Measurements from ENCODE around the gene PC. TPM values are rescaled to one million over a fixed set of nuclear protein-coding genes. Genes with fewer than 3 reads are reported as not detected.

Gene PC
- total and polyA plus RNA-seq, 2 donors (not counting 3 experiments of a cell fraction or from before 2014, with no cell fraction given) = 5.5 to 17.5 TPM

DNA sequence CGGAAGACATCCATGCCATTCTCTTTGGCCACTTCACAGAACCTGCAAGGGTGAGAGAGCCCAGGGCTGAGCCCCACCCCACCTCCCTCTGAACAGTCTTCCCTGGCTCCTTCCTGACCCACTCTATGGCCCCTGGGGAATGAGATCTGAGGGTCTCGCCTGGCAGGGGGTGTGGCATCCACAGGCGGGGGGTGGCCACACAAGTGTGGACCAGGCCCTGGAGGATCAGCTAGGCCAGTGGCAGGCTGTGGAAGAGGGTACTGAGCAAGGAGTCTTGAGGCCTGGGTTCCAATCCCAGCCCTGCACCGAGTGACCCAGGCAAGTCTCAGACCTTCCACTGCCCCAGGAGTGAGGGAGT lies 107.0 kb downstream of the PC start:
- Histone ChIP-seq H3K4me1 (ENCODE audit: control insufficient read depth, extremely low read depth, insufficient read depth, low read length) (peaks cover 13% of the 10 kb centered on the region), H3K27ac (ENCODE audit: insufficient read depth, low read depth, low read length) (no peak overlapping the region), H3K9me3 (replicated peaks; ENCODE audit: control insufficient read depth, insufficient read depth, low read length) (no peaks in the 10 kb centered on the region), H3K79me2 (ENCODE audit: control insufficient read depth, insufficient read depth, low read length) (no peaks in the 10 kb centered on the region), H3K27me3 (ENCODE audit: control insufficient read depth in 2 of 2, insufficient read depth in 2 of 2, low read length in 2 of 2) (no peaks in the 10 kb centered on the region), H3K9me1 (replicated peaks; ENCODE audit: control insufficient read depth, extremely low read depth, insufficient read depth, low read length) (no peaks in the 10 kb centered on the region), H3K4me2 (ENCODE audit: insufficient read depth, low read length) (no peak overlapping the region), H4K20me1 (replicated peaks; ENCODE audit: control insufficient read depth, extremely low read depth, insufficient read depth, low read length) (no peaks in the 10 kb centered on the region), H3K9ac (replicated peaks; ENCODE audit: extremely low read depth, insufficient read depth, low read length) (no peak overlapping the region), H3K36me3 (ENCODE audit: control insufficient read depth in 2 of 2, extremely low read depth in 1 of 2, insufficient read depth in 2 of 2, low read length in 2 of 2) (peaks cover 0 to 7% of the 10 kb centered on the region in 2 experiments), H3K4me3 (replicated peaks in 1 of 3; ENCODE audit: insufficient read depth in 1 of 3, low read depth in 1 of 3, low read length in 3 of 3) (no peak overlapping the region), H2AFZ (ENCODE audit: low read depth, low read length) (no peak overlapping the region)
- no peak for TF ChIP-seq POLR2AphosphoS5 (IDR thresholded peaks at IDR 0.05; ENCODE audit: insufficient read depth, low read depth, low read length)
- no peak for TF ChIP-seq POLR2A (IDR thresholded peaks at IDR 0.05; ENCODE audit: low read depth, low read length)
- TF ChIP-seq FOS (IDR thresholded peaks at IDR 0.05; ENCODE audit: borderline replicate concordance, insufficient read depth, low read length) = no peak
- no peak for TF ChIP-seq MYC (IDR thresholded peaks at IDR 0.05; ENCODE audit: low read depth, low read length)
- TF ChIP-seq, protein P1, sequence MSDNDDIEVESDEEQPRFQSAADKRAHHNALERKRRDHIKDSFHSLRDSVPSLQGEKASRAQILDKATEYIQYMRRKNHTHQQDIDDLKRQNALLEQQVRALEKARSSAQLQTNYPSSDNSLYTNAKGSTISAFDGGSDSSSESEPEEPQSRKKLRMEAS (IDR thresholded peaks at IDR 0.05; ENCODE audit: insufficient read depth, insufficient read length) = no peak
- no peak for TF ChIP-seq EZH2 (IDR thresholded peaks at IDR 0.05; ENCODE audit: borderline replicate concordance, low read depth, low read length, severe bottlenecking)
- no peak for TF ChIP-seq GATA2 (IDR thresholded peaks at IDR 0.05; ENCODE audit: insufficient read depth, insufficient read length, low read depth, low read length)
- no peak for TF ChIP-seq JUN (IDR thresholded peaks at IDR 0.05; ENCODE audit: borderline replicate concordance, insufficient read depth, insufficient read length, low read depth)
- TF ChIP-seq, protein P2, sequence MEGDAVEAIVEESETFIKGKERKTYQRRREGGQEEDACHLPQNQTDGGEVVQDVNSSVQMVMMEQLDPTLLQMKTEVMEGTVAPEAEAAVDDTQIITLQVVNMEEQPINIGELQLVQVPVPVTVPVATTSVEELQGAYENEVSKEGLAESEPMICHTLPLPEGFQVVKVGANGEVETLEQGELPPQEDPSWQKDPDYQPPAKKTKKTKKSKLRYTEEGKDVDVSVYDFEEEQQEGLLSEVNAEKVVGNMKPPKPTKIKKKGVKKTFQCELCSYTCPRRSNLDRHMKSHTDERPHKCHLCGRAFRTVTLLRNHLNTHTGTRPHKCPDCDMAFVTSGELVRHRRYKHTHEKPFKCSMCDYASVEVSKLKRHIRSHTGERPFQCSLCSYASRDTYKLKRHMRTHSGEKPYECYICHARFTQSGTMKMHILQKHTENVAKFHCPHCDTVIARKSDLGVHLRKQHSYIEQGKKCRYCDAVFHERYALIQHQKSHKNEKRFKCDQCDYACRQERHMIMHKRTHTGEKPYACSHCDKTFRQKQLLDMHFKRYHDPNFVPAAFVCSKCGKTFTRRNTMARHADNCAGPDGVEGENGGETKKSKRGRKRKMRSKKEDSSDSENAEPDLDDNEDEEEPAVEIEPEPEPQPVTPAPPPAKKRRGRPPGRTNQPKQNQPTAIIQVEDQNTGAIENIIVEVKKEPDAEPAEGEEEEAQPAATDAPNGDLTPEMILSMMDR (IDR thresholded peaks at IDR 0.05; ENCODE audit: extremely low read depth in 1 of 2, insufficient read depth in 1 of 2, low read depth in 1 of 2, low read length in 2 of 2) = no peak
- intact Hi-C loops (cut with micrococcal nuclease) (no loop called here), dilution Hi-C loops (cut with MboI; ENCODE audit: extremely low pct_ligation_motif_present, low sequenced_read_pairs) (no loop called here)
- DNase-seq (ENCODE audit: low read depth, low spot score) (no peak), FAIRE-seq (no peak)
- POLR2A ChIA-PET = no interaction called here
- CTCF ChIA-PET = interaction anchor here (1.0 to 2.4 kb wide), 6 partner anchors 7 to 175 kb away, joined by 3 to 12 read pairs (median 4); partner anchors contain the start of gene C11orf86
- no TSS peak for BruUV-seq (replicated peaks)

Measured in endothelial cell of umbilical vein (primary cell).